ENCODE data around the gene ERC2.

DNA sequence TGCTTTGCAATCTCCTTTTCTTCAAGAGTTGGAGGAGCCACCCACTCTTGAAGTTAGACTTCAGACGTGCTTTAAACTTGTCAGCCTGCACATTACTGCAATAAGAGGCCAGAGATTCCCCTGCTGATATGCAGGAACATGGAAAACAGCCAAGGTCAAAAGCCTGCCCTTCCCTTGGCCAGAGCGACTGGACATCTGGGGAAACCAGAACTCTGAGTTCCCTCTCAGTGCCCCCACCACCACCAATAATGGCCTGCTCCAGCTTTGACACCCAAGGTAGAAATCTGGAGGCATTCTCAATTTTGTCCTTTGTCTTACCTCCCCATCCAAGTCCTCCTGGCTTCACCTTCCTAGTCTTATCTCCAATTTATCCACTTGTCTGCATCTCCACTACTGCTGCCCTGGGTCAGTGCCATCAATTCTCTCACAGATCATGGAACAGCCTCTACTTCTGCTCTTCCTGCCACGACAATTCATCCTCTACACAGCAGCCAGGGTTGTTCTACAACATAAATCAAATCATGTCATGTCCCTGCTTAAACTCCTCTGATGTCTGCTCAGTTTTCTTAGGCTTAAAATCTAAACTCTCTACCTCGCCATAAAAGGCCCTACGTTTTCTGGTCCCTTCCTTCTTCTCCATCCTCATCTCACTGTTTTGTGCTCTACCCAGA, 789.6 kb downstream of the ERC2 start:
- TF ChIP-seq POLR2AphosphoS5 (IDR thresholded peaks at IDR 0.05): no peak
- TF ChIP-seq, protein P1, sequence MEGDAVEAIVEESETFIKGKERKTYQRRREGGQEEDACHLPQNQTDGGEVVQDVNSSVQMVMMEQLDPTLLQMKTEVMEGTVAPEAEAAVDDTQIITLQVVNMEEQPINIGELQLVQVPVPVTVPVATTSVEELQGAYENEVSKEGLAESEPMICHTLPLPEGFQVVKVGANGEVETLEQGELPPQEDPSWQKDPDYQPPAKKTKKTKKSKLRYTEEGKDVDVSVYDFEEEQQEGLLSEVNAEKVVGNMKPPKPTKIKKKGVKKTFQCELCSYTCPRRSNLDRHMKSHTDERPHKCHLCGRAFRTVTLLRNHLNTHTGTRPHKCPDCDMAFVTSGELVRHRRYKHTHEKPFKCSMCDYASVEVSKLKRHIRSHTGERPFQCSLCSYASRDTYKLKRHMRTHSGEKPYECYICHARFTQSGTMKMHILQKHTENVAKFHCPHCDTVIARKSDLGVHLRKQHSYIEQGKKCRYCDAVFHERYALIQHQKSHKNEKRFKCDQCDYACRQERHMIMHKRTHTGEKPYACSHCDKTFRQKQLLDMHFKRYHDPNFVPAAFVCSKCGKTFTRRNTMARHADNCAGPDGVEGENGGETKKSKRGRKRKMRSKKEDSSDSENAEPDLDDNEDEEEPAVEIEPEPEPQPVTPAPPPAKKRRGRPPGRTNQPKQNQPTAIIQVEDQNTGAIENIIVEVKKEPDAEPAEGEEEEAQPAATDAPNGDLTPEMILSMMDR (IDR thresholded peaks at IDR 0.05): no peak
- TF ChIP-seq POLR2A (IDR thresholded peaks at IDR 0.05): no peak
